Cardiac septum (tissue), 1 donor: Measurements from ENCODE around the gene SUSD3. TPM values are rescaled to one million over a fixed set of nuclear protein-coding genes. Genes with fewer than 3 reads are reported as not detected.

Experiments
- DNase-seq: peaks from one replicate; pipeline ENCODE4 v3.0.0-alpha.2; 2020; ENCODE audit warnings: low spot score
- intact Hi-C: fragments of 100-400 bp; cut with DNase I; formaldehyde crosslinking; loops from one replicate; pipeline ENCODE4 v1.14.0; 2022
- total RNA-seq: library from RNA; stranded (reverse); fragmentation: NEBNext Ultra II Directional; extraction: Animal tissue kit (Norgen Biotek cat#: 25700); gene quantifications from one replicate; pipeline ENCODE4 v1.2.1, GENCODE V29; 2021
- donor health status: DM: no; HTN: no; CAD: no.

Gene SUSD3
- total RNA-seq, 1 donor from 2014 or later = 1.1 TPM

GRCh38 chr9:93128715-93129224 lies 70.3 kb downstream of the SUSD3 start:
- peak; percentile 47 for DNase-seq
- intact Hi-C loops = loop anchor here (10.0 kb wide), 1 partner anchor 326 kb away; the partner anchor contains the start of genes FAM120A and FAM120AOS

- intact Hi-C loops = loop anchor here (10.0 kb wide), 1 partner anchor 326 kb away; the partner anchor contains the start of genes FAM120A and FAM120AOS
- DNase-seq = no peak
Observed at GRCh38 chr9:93129286-93129685, 70.8 kb downstream of the SUSD3 start.

GRCh38 chr9:93129691-93130500 lies 71.4 kb downstream of the SUSD3 start:
- intact Hi-C loops = loop anchor here (5.0 to 10.0 kb wide), 3 partner anchors 33 to 445 kb away; partner anchors contain the start of genes CARD19, FAM120A, FAM120AOS and PHF2
- DNase-seq = no peak

GRCh38 chr9:93130861-93131481 lies 72.5 kb downstream of the SUSD3 start:
- intact Hi-C loops = loop anchor here (5.0 to 10.0 kb wide), 2 partner anchors 34 to 444 kb away; partner anchors contain the start of genes CARD19 and PHF2
- no peak for DNase-seq

GRCh38 chr9:93131599-93132286 lies 73.2 kb downstream of the SUSD3 start:
- intact Hi-C loops = loop anchor here (5.0 to 10.0 kb wide), 2 partner anchors 34 to 443 kb away; partner anchors contain the start of genes CARD19 and PHF2
- no peak for DNase-seq

- intact Hi-C loops = loop anchor here (5.0 to 10.0 kb wide), 2 partner anchors 35 to 442 kb away; partner anchors contain the start of genes CARD19 and PHF2
- DNase-seq = peak; percentile 89
Observed at GRCh38 chr9:93132287-93132927, 73.9 kb downstream of the SUSD3 start.

- intact Hi-C loops = loop anchor here (5.0 to 10.0 kb wide), 2 partner anchors 36 to 442 kb away; partner anchors contain the start of genes CARD19 and PHF2
- DNase-seq = no peak
Observed at GRCh38 chr9:93132946-93133680, 74.6 kb downstream of the SUSD3 start.

GRCh38 chr9:93133681-93134014 lies 75.1 kb downstream of the SUSD3 start:
- intact Hi-C loops = loop anchor here (5.0 to 10.0 kb wide), 2 partner anchors 36 to 441 kb away; partner anchors contain the start of genes CARD19 and PHF2
- DNase-seq = peak; percentile 88

GRCh38 chr9:93134015-93134739 lies 75.7 kb downstream of the SUSD3 start, which contains the start of gene NINJ1:
NINJ1 (minus strand) TSS chr9:93134251; CDS start chr9:93134217, 34 bp downstream.
- intact Hi-C loops = loop anchor here (5.0 to 10.0 kb wide), 2 partner anchors 37 to 441 kb away; partner anchors contain the start of genes CARD19 and PHF2
- DNase-seq = peak; percentile 89

Other genes with a start within 250 kb of the SUSD3 start
- 7.7 TPM for gene ZNF484, start 180.7 kb upstream of the SUSD3 start, total RNA-seq
- 2.6 TPM for gene FGD3, start 111.2 kb upstream of the SUSD3 start, total RNA-seq
- gene CARD19, start 37.5 kb downstream of the SUSD3 start, total RNA-seq = 45.1 TPM
- gene NINJ1, start 75.5 kb downstream of the SUSD3 start, total RNA-seq = 46.4 TPM
- gene WNK2, start 125.4 kb downstream of the SUSD3 start, total RNA-seq = 123 TPM